Ovary (tissue), 9 donors: ENCODE data around the gene ATP13A3. TPM values are rescaled to one million over a fixed set of nuclear protein-coding genes. Genes with fewer than 3 reads are reported as not detected.

ENCODE experiments used
- DNase-seq, 5 donors: peaks; one replicate each; pipeline ENCODE4 v3.0.0-alpha.2; 2019 to 2020
- H3K27ac ChIP-seq, 2 donors: fragments of 200-600 bp; one replicate each; pipeline versions ENCODE4 v1.5.1 to v1.8.0; 2019 to 2022
- H3K27me3 ChIP-seq: fragments of 200-600 bp; one replicate; pipeline ENCODE4 v1.8.0; 2022
- H3K36me3 ChIP-seq: fragments of 200-600 bp; sonication (generic); one replicate; pipeline ENCODE4 v1.5.1; 2019
- H3K4me1 ChIP-seq: one replicate; pipeline ENCODE4 v1.8.1; 2013; ENCODE audit warnings: mild to moderate bottlenecking, moderate library complexity; ENCODE audit not compliant: insufficient read depth
- H3K4me3 ChIP-seq: fragments of 200-600 bp; sonication (generic); one replicate; pipeline ENCODE4 v1.5.1; 2017
- H3K9me3 ChIP-seq, 2 donors: fragments of 200-600 bp in 1 of 2; sonication (generic) in 1 of 2; one replicate each; pipeline versions ENCODE4 v1.5.1 to v1.8.1; 2013 to 2019; ENCODE audit warnings: mild to moderate bottlenecking in 1 of 2, moderate library complexity in 1 of 2
- CTCF ChIP-seq, 3 donors: fragments of 450-650 bp in 2 of 3; fragments of 200-600 bp in 1 of 3; IDR thresholded peaks; one replicate each; pipeline versions ENCODE4 v1.5.1 to v1.8.0; 2016 to 2022; ENCODE audit warnings: antibody characterized with exemption in 3 of 3, mild to moderate bottlenecking in 1 of 3
- EP300 ChIP-seq: sonication (generic); formaldehyde crosslinking; IDR thresholded peaks from one replicate; pipeline ENCODE4 v1.6.1; 2017; ENCODE audit warnings: antibody characterized with exemption
- POLR2A ChIP-seq: fragments of 450-650 bp; IDR thresholded peaks from one replicate; pipeline ENCODE4 v1.6.1; 2017; ENCODE audit warnings: antibody characterized with exemption, mild to moderate bottlenecking, moderate library complexity
- WGBS, 3 donors: extraction: QIAGEN DNeasy Blood & Tissue Kit in 1 of 3; methylation state at CpG; one replicate each; pipeline versions ENCODE4 v1.1.5 to v1.1.7; 2013 to 2017; 5-methylcytosine and 5-hydroxymethylcytosine counted together
- intact Hi-C, 4 donors: fragments of 100-400 bp; cut with DNase I; formaldehyde crosslinking; loops; one replicate each; pipeline versions ENCODE4 v1.11.0 to v1.15.1; 2022 to 2023
- polyA plus RNA-seq, 2 donors: library from polyadenylated mRNA; stranded (reverse); fragments of 200-250 nt in 1 of 2; fragments of 350-450 nt in 1 of 2; fragmentation: Illumina TruSeq in 1 of 2; extraction: RNeasy Lipid Tissue Mini Kit (QIAGEN cat#74804) in 1 of 2; gene quantifications; one replicate each; pipeline ENCODE4 v1.2.3, GENCODE V29; 2013 to 2014
- total RNA-seq, 7 donors: library from RNA; depleted of rRNA in 2 of 7; stranded (reverse); fragments of >200 nt in 2 of 7; fragmentation: NEBNext Ultra II Directional in 3 of 7; extraction: Animal tissue kit (Norgen Biotek cat#: 25700) in 3 of 7; gene quantifications; one replicate each; pipeline versions ENCODE4 v1.1.0 to v1.2.4, GENCODE V29; 2016 to 2023
- donor health status: DM: no; HTN: no; CAD: no; lungs with moderate emphysema.
- donor health status: DM: no; HTN: no; CAD: no.
- donor health status: Bipolar disorder and iron deficiency.
- donor health status: DM: yes; HTN: yes; CAD: no.
- donor health status: DM: no; HTN: no; CAD: no.
- donor health status: DM: yes; HTN: yes; CAD: no.

Gene ATP13A3
- total and polyA plus RNA-seq, 9 donors, result 13.7 to 101 (median 52.4) TPM

- Histone ChIP-seq H3K27ac (no peak overlapping the region), H3K4me1 (no peaks in the 10 kb centered on the region), H3K36me3 (no peaks in the 10 kb centered on the region), H3K4me3 (no peak overlapping the region), H3K9me3 (no peaks in the 10 kb centered on the region), H3K27me3 (no peaks in the 10 kb centered on the region)
- intact Hi-C loops, result no loop called here
- TF ChIP-seq POLR2A, result no peak
- TF ChIP-seq EP300, result no peak
- no peak for TF ChIP-seq CTCF (IDR thresholded peaks at IDR 0.05)
- 90 to 95% (median 93%) methylated on average over 6 of the region's 6 CpGs for WGBS, 3 donors
- no peak for DNase-seq
These were observed 99.5 kb downstream of the ATP13A3 start for GRCh38 chr3:194387276-194387675.

GRCh38 chr3:194386648-194387047 lies 100.2 kb downstream of the ATP13A3 start:
- no peak for DNase-seq
- Histone ChIP-seq H3K4me3 (no peak overlapping the region), H3K36me3 (no peaks in the 10 kb centered on the region), H3K9me3 (no peaks in the 10 kb centered on the region), H3K27ac (no peak overlapping the region), H3K27me3 (no peaks in the 10 kb centered on the region), H3K4me1 (no peaks in the 10 kb centered on the region)
- WGBS, 3 donors, result 62 to 76% (median 64%) methylated on average over 7 of the region's 7 CpGs
- TF ChIP-seq CTCF (IDR thresholded peaks at IDR 0.05), result no peak
- no peak for TF ChIP-seq POLR2A
- no peak for TF ChIP-seq EP300
- intact Hi-C loops, result no loop called here

DNA sequence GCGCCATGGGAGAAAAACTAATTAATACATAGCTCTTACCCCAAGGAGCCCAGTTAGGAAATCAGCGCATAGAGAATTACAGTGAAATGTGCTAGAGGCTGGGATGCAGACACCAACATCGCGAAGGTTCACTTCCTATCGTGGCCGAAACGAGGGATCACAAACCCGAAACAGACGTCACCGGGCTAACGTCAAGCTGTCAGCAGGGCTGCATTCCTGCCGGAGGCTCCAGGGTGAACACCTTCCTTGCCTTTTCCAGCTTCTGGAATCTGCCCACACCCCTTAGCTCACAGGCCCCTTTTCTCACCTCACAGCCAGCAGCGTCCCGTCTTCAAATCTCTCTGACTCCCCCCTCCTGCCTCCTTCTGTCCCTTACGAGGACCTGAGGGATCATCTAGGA lies 100.7 kb downstream of the ATP13A3 start:
- Histone ChIP-seq H3K4me1 (no peaks in the 10 kb centered on the region), H3K27me3 (no peaks in the 10 kb centered on the region), H3K36me3 (no peaks in the 10 kb centered on the region), H3K9me3 (no peaks in the 10 kb centered on the region), H3K4me3 (no peak overlapping the region), H3K27ac (no peak overlapping the region)
- intact Hi-C loops, result no loop called here
- TF ChIP-seq EP300, result no peak
- TF ChIP-seq CTCF (IDR thresholded peaks at IDR 0.05), result no peak
- no peak for TF ChIP-seq POLR2A
- no peak for DNase-seq
- WGBS, 3 donors, result 77 to 79% (median 77%) methylated on average over 15 of the region's 15 CpGs

GRCh38 chr3:194384569-194385001 lies 102.2 kb downstream of the ATP13A3 start:
- no peak for DNase-seq
- H3K4me1 ChIP-seq, result no peaks in the 10 kb centered on the region
- no peaks in the 10 kb centered on the region for H3K27me3 ChIP-seq
- no peaks in the 10 kb centered on the region for H3K36me3 ChIP-seq
- 80 to 92% (median 88%) methylated on average over 12 of the region's 12 CpGs for WGBS, 3 donors
- intact Hi-C loops, result no loop called here
- TF ChIP-seq POLR2A, result no peak
- TF ChIP-seq CTCF (IDR thresholded peaks at IDR 0.05), result no peak
- no peak for TF ChIP-seq EP300
- H3K9me3 ChIP-seq, result no peaks in the 10 kb centered on the region
- H3K27ac ChIP-seq, result no peak overlapping the region
- H3K4me3 ChIP-seq, result no peak overlapping the region
